B cell (primary cell): ENCODE measurements around the gene FANCC.

Experiments used
- CTCF ChIP-seq: fragments of 200-600 bp; IDR thresholded peaks from one replicate; pipeline ENCODE4 v1.8.0; 2022; ENCODE audit warnings: antibody characterized with exemption, mild to moderate bottlenecking
- EZH2 ChIP-seq: IDR thresholded peaks from 2 replicates; pipeline ENCODE4 v1.6.1; 2012; ENCODE audit warnings: borderline replicate concordance, low read depth, mild to moderate bottlenecking, moderate library complexity, low read length; ENCODE audit not compliant: insufficient read depth, poor library complexity, severe bottlenecking

GRCh38 chr9:95204310-95204709, 113.2 kb downstream of the FANCC start:
- no peak for TF ChIP-seq CTCF
- TF ChIP-seq EZH2: no peak
